B cell (primary cell): ENCODE results near the gene CDC45. TPM values are rescaled to one million over a fixed set of nuclear protein-coding genes. Genes with fewer than 3 reads are reported as not detected.

Experiments
- ATAC-seq: fragments of 200-7000 bp; cut with Tn5 transposase; one replicate; pipeline ENCODE4 v1.10.0; 2021; ENCODE audit warnings: low read depth, mild to moderate bottlenecking, moderate number of reproducible peaks, moderate library complexity
- CTCF ChIA-PET: fragments of 350-600 bp; sonication (Branson Sonifier 250); formaldehyde crosslinking; loops from one replicate; lab custom pipeline; 2021; ENCODE audit warnings: antibody characterized with exemption, inconsistent platforms; lab: Charles Lee
- POLR2A ChIA-PET: fragments of 350-600 bp; sonication (Branson Sonifier 250); formaldehyde crosslinking; loops from one replicate; lab custom pipeline; 2021; ENCODE audit warnings: antibody characterized with exemption; lab: Charles Lee
- DNase-seq: peaks from one replicate; pipeline ENCODE4 v3.0.0; 2013
- H2AFZ ChIP-seq: 2 replicates; pipeline ENCODE4 v1.6.1; 2012; ENCODE audit warnings: mild to moderate bottlenecking, low read depth, low read length; ENCODE audit not compliant: insufficient read depth, poor library complexity, severe bottlenecking
- H3K27ac ChIP-seq, 2 donors: 1 replicate in 1 of 2; 2 replicates in 1 of 2; pipeline ENCODE4 v1.5.1; 2012 to 2013; ENCODE audit warnings: low read length in 2 of 2, mild to moderate bottlenecking in 2 of 2, moderate library complexity in 1 of 2
- H3K27me3 ChIP-seq, 4 experiments: fragments of 200-600 bp in 1 of 4; sonication (generic) in 1 of 4; replicated peaks in 1 of 4; 1 replicate in 2 of 4; 2 replicates in 2 of 4; pipeline versions ENCODE4 v1.6.1 to v1.7.0; 2013 to 2016; ENCODE audit warnings: low read length in 3 of 4, mild to moderate bottlenecking in 2 of 4, mixed read lengths in 1 of 4, moderate library complexity in 1 of 4; ENCODE audit not compliant: insufficient read depth in 4 of 4, control insufficient read depth in 3 of 4; ENCODE audit errors: control extremely low read depth in 1 of 4
- H3K36me3 ChIP-seq, 2 experiments: replicated peaks in 1 of 2; 1 replicate in 1 of 2; 2 replicates in 1 of 2; pipeline versions ENCODE4 v1.6.1 to v1.7.1; 2013; ENCODE audit warnings: low read length in 1 of 2; ENCODE audit not compliant: insufficient read depth in 2 of 2, control insufficient read depth in 1 of 2; ENCODE audit errors: control extremely low read depth in 1 of 2, extremely low read depth in 1 of 2
- H3K4me1 ChIP-seq, 2 donors: fragments of 200-600 bp in 1 of 2; sonication (generic) in 1 of 2; 1 replicate in 1 of 2; 2 replicates in 1 of 2; pipeline versions ENCODE4 v1.5.1 to v1.6.1; 2013 to 2017; ENCODE audit warnings: low read length in 2 of 2; ENCODE audit not compliant: control insufficient read depth in 2 of 2, insufficient read depth in 2 of 2
- H3K4me2 ChIP-seq: replicated peaks from 2 replicates; pipeline ENCODE3; 2012; ENCODE audit warnings: mild to moderate bottlenecking, low read depth, low read length; ENCODE audit not compliant: poor library complexity, severe bottlenecking
- H3K4me3 ChIP-seq, 5 experiments: fragments of 200-600 bp in 1 of 5; sonication (generic) in 1 of 5; 1 replicate in 3 of 5; 2 replicates in 2 of 5; pipeline versions ENCODE4 v1.5.1 to v1.7.0; 2011 to 2016; ENCODE audit warnings: low read length in 4 of 5, mild to moderate bottlenecking in 4 of 5, low read depth in 2 of 5, control low read depth in 1 of 5, moderate library complexity in 1 of 5; ENCODE audit not compliant: insufficient read depth in 1 of 5; ENCODE audit errors: control extremely low read depth in 1 of 5, extremely low read depth in 1 of 5
- H3K79me2 ChIP-seq: fragments of 200-600 bp; sonication (generic); one replicate; pipeline ENCODE4 v1.6.0; 2016; ENCODE audit warnings: low read length; ENCODE audit not compliant: control insufficient read depth, insufficient read depth
- H3K9ac ChIP-seq: fragments of 200-600 bp; sonication (generic); 2 replicates; pipeline ENCODE4 v1.6.1; 2017; ENCODE audit warnings: mild to moderate bottlenecking, low read length, moderate library complexity
- H3K9me3 ChIP-seq, 3 donors: one replicate each; pipeline versions ENCODE4 v1.6.1 to v1.7.1; 2013; ENCODE audit warnings: low read length in 2 of 3; ENCODE audit not compliant: control insufficient read depth in 2 of 3, insufficient read depth in 1 of 3; ENCODE audit errors: control extremely low read depth in 1 of 3
- H4K20me1 ChIP-seq: 2 replicates; pipeline ENCODE4 v1.6.0; 2012; ENCODE audit warnings: mild to moderate bottlenecking, low read length; ENCODE audit not compliant: insufficient read depth, control insufficient read depth, poor library complexity, severe bottlenecking
- H3K27ac Mint-ChIP-seq: one replicate; pipeline ENCODE4 v1.8.0; 2021; ENCODE audit warnings: mixed read lengths
- H3K27me3 Mint-ChIP-seq: one replicate; pipeline ENCODE4 v1.8.0; 2021; ENCODE audit warnings: mixed read lengths
- H3K4me1 Mint-ChIP-seq: one replicate; pipeline ENCODE4 v1.8.0; 2021; ENCODE audit warnings: mixed read lengths
- H3K4me3 Mint-ChIP-seq: one replicate; pipeline ENCODE4 v1.8.0; 2021; ENCODE audit warnings: mixed read lengths
- H3K9me3 Mint-ChIP-seq: one replicate; pipeline ENCODE4 v1.8.0; 2022; ENCODE audit warnings: mixed read lengths; ENCODE audit not compliant: insufficient read depth
- CTCF ChIP-seq: fragments of 200-600 bp; IDR thresholded peaks from one replicate; pipeline ENCODE4 v1.8.0; 2022; ENCODE audit warnings: antibody characterized with exemption, mild to moderate bottlenecking
- EZH2 ChIP-seq: IDR thresholded peaks from 2 replicates; pipeline ENCODE4 v1.6.1; 2012; ENCODE audit warnings: borderline replicate concordance, low read depth, mild to moderate bottlenecking, moderate library complexity, low read length; ENCODE audit not compliant: insufficient read depth, poor library complexity, severe bottlenecking
- WGBS: methylation state at CpG from one replicate; pipeline ENCODE4 v1.1.5; 2013; ENCODE audit warnings: missing lambda C conversion rate; ENCODE audit not compliant: insufficient coverage; 5-methylcytosine and 5-hydroxymethylcytosine counted together
- intact Hi-C: fragments of 100-400 bp; cut with micrococcal nuclease; formaldehyde crosslinking; loops from one replicate; pipeline ENCODE4 v1.10.0; 2022
- polyA plus RNA-seq: library from polyadenylated mRNA; depleted of rRNA; stranded (reverse); fragments of >200 nt; gene quantifications from 2 replicates; pipeline ENCODE4 v1.2.3, GENCODE V29; 2012
- total RNA-seq, 2 donors: library from RNA; stranded (reverse); fragments of 120-200 nt in 1 of 2; gene quantifications; 1 replicate in 1 of 2; 2 replicates in 1 of 2; pipeline versions ENCODE4 v1.2.3 to v1.2.4, GENCODE V29; 2013 to 2022

Gene CDC45
- total and polyA plus RNA-seq, 2 donors (not counting 1 experiment from before 2014, with no cell fraction given), result 0.49 to 1.4 TPM

- H4K20me1 ChIP-seq, result no peaks in the 10 kb centered on the region
- H3K4me3 Mint-ChIP-seq, result no peak overlapping the region
- H3K9ac ChIP-seq, result no peak overlapping the region
- no peak for ATAC-seq
- no peaks in the 10 kb centered on the region for H3K9me3 Mint-ChIP-seq
- H3K36me3 ChIP-seq, result no peaks in the 10 kb centered on the region
- no peak overlapping the region for H3K4me3 ChIP-seq
- no peak for TF ChIP-seq CTCF
- TF ChIP-seq EZH2, result no peak
- no peak overlapping the region for H3K27ac Mint-ChIP-seq
- H3K27ac ChIP-seq, result no peak overlapping the region
- ChIA-PET CTCF (interaction anchor here (1.1 kb wide), 1 partner anchor 184 kb away, joined by 3 read pairs; no protein-coding TSS in a partner anchor), POLR2A (no interaction called here)
- no peaks in the 10 kb centered on the region for H3K27me3 Mint-ChIP-seq
- peaks cover 4% of the 10 kb centered on the region for H3K79me2 ChIP-seq
- peaks cover 4 to 6% of the 10 kb centered on the region in 2 donors for H3K4me1 ChIP-seq
- H3K4me2 ChIP-seq, result no peak overlapping the region
- H2AFZ ChIP-seq, result no peak overlapping the region
- intact Hi-C loops, result no loop called here
- no peak for DNase-seq
- WGBS, result 95% methylated on average over 5 of the region's 8 CpGs
- H3K9me3 ChIP-seq, result no peaks in the 10 kb centered on the region
- H3K27me3 ChIP-seq, result no peaks in the 10 kb centered on the region
- H3K4me1 Mint-ChIP-seq, result peaks cover 7% of the 10 kb centered on the region
Measured at GRCh38 chr22:19483481-19484244, 3.9 kb downstream of the CDC45 start.

- WGBS, result 100% methylated on average over 2 of the region's 2 CpGs
- Histone ChIP-seq H4K20me1 (no peaks in the 10 kb centered on the region), H3K4me2 (no peak overlapping the region), H3K9me3 (no peaks in the 10 kb centered on the region), H3K36me3 (no peaks in the 10 kb centered on the region), H3K79me2 (no peaks in the 10 kb centered on the region), H3K27me3 (no peaks in the 10 kb centered on the region), H3K4me1 (no peaks in the 10 kb centered on the region), H3K27ac (no peak overlapping the region), H2AFZ (no peak overlapping the region), H3K9ac (no peak overlapping the region), H3K4me3 (no peak overlapping the region)
- CTCF ChIA-PET, result interaction anchor here (0.6 kb wide), 1 partner anchor 13 kb away, joined by 3 read pairs; no protein-coding TSS in a partner anchor
- POLR2A ChIA-PET, result no interaction called here
- no peak overlapping the region for H3K27ac Mint-ChIP-seq
- DNase-seq, result no peak
- no peaks in the 10 kb centered on the region for H3K4me1 Mint-ChIP-seq
- TF ChIP-seq EZH2, result no peak
- no peak for TF ChIP-seq CTCF
- no peaks in the 10 kb centered on the region for H3K27me3 Mint-ChIP-seq
- no peak overlapping the region for H3K4me3 Mint-ChIP-seq
- ATAC-seq, result no peak
- no peaks in the 10 kb centered on the region for H3K9me3 Mint-ChIP-seq
- intact Hi-C loops, result no loop called here
Measured at GRCh38 chr22:19488285-19488684, 8.6 kb downstream of the CDC45 start.
